ENCODE measurements around the gene TSPYL4. TPM values are rescaled to one million over a fixed set of nuclear protein-coding genes. Genes with fewer than 3 reads are reported as not detected.

TSPYL4 gene
- total RNA-seq, 1 donor from 2014 or later, result 13.7 TPM

- DNase-seq, result no peak
Measured at GRCh38 chr6:116221911-116222310, 32.0 kb downstream of the TSPYL4 start.

- DNase-seq, result no peak
Measured at GRCh38 chr6:116221067-116221466, 32.8 kb downstream of the TSPYL4 start.

GRCh38 chr6:116218866-116219265 is 35.0 kb downstream of the TSPYL4 start:
- DNase-seq, result no peak

DNA sequence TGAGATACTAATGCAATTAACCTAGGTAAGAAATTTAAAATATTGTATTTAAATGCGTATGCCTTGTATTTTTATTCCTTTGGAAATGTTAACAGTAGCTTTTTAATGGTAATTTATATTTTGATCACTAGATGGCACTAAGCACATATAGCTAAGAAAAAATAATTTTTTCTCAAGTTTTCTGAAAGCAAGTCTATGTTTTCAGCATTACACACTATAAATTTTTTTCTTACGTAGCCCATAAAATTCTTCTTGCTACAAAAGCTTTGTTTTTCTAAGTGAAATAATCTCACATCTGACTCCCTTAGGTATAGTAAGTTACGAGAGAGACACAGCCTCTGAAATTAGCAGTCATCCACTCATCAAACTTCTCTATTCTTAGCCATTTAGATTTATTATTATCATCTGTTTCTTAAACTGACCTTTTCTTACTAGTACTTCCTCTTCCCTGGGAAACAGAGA is 35.7 kb downstream of the TSPYL4 start:
- peak; percentile 13 for DNase-seq

DNA sequence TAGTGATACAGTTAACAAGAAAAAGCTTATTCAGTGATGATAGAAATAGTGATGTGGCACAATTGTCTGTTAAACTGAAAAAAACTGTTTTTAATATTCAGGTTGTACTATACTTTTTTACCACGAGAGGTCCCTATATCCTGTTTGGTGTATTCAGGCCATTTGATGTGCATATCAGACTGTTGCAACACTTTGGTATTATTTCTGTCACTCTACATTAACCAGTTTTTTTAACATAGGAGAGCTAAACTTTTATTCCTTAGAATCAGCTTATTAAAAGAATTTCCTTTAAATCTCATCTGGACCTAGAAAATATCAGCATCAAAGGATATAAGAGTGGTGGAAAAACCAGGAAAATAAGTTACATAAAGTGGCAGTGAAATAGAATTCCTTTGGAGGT is 36.8 kb downstream of the TSPYL4 start:
- DNase-seq, result peak; percentile 17

DNA sequence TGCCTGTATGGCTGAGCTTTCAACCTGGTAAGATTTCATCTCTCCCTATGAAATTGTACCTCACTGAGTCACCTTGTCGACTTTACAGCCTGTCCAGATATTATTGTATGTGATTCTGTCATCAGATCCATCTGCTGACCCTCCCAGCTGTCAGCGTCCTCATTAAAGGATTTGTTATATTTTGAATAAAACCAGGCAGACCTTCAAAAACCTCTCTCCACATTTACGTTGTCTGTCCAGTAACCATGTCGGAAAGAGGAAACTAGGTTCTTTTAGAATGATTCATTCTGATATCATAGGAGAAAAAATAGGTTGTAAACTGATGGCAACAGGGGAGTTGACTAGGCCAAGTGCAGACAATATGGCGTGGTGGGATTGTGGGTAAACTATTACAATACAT is 38.5 kb downstream of the TSPYL4 start:
- DNase-seq, result no peak

DNA sequence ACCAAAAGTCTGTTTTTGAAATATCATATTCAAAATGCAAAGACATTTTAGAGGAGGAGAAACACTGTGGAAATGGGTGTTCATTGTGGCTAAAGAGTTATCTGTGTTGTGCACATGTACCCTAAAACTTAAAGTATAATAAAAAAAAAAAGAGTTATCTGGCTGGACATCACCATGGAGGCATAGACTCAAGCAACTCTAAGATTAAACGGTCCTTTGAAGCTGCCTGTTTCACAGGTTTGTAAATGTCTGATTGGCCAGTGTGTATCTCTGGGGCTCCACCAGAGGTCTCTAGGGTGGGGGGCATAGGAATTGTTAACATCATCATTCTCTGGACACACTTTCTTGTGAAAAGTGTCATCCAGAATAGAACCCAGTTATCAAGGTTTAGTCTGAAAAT is 39.2 kb downstream of the TSPYL4 start:
- DNase-seq, result no peak

DNA sequence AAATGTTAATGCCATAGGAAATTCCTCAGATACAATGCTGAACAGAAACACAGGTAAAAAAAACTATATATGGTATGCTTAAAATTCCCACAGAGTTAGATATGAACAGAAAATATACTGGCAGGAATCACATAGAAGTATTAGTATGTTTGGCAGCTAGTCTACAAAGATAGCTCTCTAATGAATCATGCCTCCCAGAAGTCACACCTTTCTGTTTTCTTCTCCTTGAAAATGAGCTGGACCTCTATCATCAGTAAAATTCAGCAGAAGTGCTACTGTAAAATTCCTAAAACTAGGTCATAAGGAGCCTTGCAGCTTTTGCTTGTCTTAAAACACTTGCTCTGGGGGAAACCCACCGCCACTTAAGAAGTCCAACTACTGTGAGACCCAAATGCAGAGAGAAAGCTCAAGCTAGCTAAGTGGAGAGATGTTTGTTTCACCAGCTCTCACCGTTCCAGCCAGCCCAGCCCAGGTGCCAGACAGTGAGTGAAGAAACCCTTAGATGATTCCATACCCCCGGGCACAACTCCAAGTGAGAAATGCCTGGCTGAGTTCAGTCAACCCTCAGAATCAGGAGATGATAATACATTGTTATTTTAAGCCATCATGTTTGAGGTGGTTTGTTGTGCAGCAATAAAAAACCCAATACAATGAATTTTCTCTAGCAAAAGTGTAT is 43.0 kb downstream of the TSPYL4 start:
- no peak for DNase-seq

GRCh38 chr6:116210316-116210715 is 43.6 kb downstream of the TSPYL4 start:
- DNase-seq, result no peak

DNA sequence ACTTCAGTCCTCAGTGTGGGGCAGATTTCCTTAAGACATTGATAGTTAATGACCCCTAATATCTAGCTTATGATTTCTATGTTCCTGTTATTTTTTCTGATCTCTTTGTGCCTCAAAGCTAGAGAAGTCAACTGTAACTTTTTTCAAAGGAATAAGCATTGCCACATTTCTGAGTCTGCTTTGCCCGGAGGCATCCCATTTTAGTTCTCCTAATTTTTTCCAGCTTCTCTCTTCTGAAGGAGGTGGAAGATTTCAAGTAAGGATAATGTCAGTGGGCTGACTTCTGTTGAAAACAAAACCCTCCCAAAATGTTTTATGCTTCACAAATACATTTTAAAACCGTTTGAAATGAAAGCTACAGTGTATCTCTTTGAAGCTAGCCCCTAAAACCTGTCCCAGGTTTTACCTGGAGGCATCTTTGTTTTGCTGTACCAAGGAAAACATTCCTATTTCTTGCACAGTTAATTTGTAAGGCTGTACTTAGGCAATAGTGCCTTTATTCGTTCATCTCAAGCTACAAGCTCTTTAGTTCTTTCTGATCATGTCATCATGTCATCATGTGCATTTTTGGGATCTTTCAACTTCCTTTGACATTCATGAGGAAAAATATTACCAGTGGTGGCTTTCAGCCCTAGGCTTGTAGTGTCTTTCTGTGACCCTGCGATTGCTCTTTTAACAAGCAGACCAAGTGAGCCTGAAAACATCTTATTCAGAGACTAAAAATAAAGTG is 45.7 kb downstream of the TSPYL4 start:
- DNase-seq, result no peak

- no peak for DNase-seq
Measured at GRCh38 chr6:116206231-116206903, 47.5 kb downstream of the TSPYL4 start.

- DNase-seq, result no peak
Measured at GRCh38 chr6:116205281-116205680, 48.6 kb downstream of the TSPYL4 start.

GRCh38 chr6:116201538-116201937 is 52.3 kb downstream of the TSPYL4 start:
- DNase-seq, result no peak

- DNase-seq, result no peak
Measured at GRCh38 chr6:116200619-116201249, 53.1 kb downstream of the TSPYL4 start.

Other genes starting within 250 kb of the TSPYL4 start
- gene FRK, start 193.2 kb downstream of the TSPYL4 start, total RNA-seq, result 2.7 TPM
- 6.8 TPM for gene NT5DC1, start 153.2 kb downstream of the TSPYL4 start, total RNA-seq
- not detected for gene COL10A1, start 127.9 kb downstream of the TSPYL4 start, total RNA-seq
- gene TSPYL1, start 25.9 kb upstream of the TSPYL4 start, total RNA-seq, result 74.7 TPM
- 47.4 TPM for gene DSE, start 116.9 kb upstream of the TSPYL4 start, total RNA-seq
- not detected for gene CALHM6, start 207.3 kb upstream of the TSPYL4 start, total RNA-seq

Measured in tongue (tissue), 2 donors.